ENCODE results near the gene CD244.
"Not testable (repeated sequence)": the region's sequence is repeated elsewhere in the genome, so short reads cannot be mapped to it uniquely, and the experiment has no call there.

CD244 gene

GRCh38 chr1:160789702-160790611, 72.7 kb downstream of the CD244 start:
- no peak for DNase-seq (ENCODE audit: extremely low read depth, low read depth)
- no peak overlapping the region for H3K4me3 ChIP-seq (replicated peaks; ENCODE audit: low read depth, low read length)
- no peak for TF ChIP-seq CTCF (IDR thresholded peaks at IDR 0.05; ENCODE audit: low read depth, low read length, missing control alignments)

- no peak for TF ChIP-seq CTCF (IDR thresholded peaks at IDR 0.05; ENCODE audit: low read depth, low read length, missing control alignments)
- no peak overlapping the region for H3K4me3 ChIP-seq (replicated peaks; ENCODE audit: low read depth, low read length)
- DNase-seq (ENCODE audit: extremely low read depth, low read depth): no peak
Observed at GRCh38 chr1:160789051-160789701, 73.5 kb downstream of the CD244 start.

- DNase-seq (ENCODE audit: extremely low read depth, low read depth); H3K4me3 ChIP-seq (replicated peaks; ENCODE audit: low read depth, low read length): not testable (repeated sequence)
Observed at GRCh38 chr1:160782988-160783765, 79.5 kb downstream of the CD244 start.

- DNase-seq (ENCODE audit: extremely low read depth, low read depth): no peak
- no peak overlapping the region for H3K4me3 ChIP-seq (replicated peaks; ENCODE audit: low read depth, low read length)
- TF ChIP-seq CTCF (IDR thresholded peaks at IDR 0.05; ENCODE audit: low read depth, low read length, missing control alignments): no peak
Observed at GRCh38 chr1:160781914-160782689, 80.6 kb downstream of the CD244 start.

GRCh38 chr1:160781186-160781766, 81.4 kb downstream of the CD244 start:
- no peak for TF ChIP-seq CTCF (IDR thresholded peaks at IDR 0.05; ENCODE audit: low read depth, low read length, missing control alignments)
- H3K4me3 ChIP-seq (replicated peaks; ENCODE audit: low read depth, low read length): no peak overlapping the region
- no peak for DNase-seq (ENCODE audit: extremely low read depth, low read depth)

GRCh38 chr1:160780398-160780755, 82.3 kb downstream of the CD244 start:
- no peak for TF ChIP-seq CTCF (IDR thresholded peaks at IDR 0.05; ENCODE audit: low read depth, low read length, missing control alignments)
- no peak for DNase-seq (ENCODE audit: extremely low read depth, low read depth)
- no peak overlapping the region for H3K4me3 ChIP-seq (replicated peaks; ENCODE audit: low read depth, low read length)
